HEK293T (cell line): ENCODE measurements around the gene SLC12A8.

Experiments
- BHLHE40 ChIP-seq: fragments of 450-650 bp; IDR thresholded peaks from 2 replicates; pipeline ENCODE4 v1.6.1; 2016; ENCODE audit warnings: mild to moderate bottlenecking, moderate library complexity, borderline replicate concordance
- CTBP1 ChIP-seq: fragments of 450-650 bp; IDR thresholded peaks from 2 replicates; pipeline ENCODE4 v1.6.1; 2016; ENCODE audit warnings: borderline replicate concordance
- FOXA1 ChIP-seq: fragments of 450-650 bp; IDR thresholded peaks from 2 replicates; pipeline ENCODE4 v1.6.1; 2016; ENCODE audit warnings: mild to moderate bottlenecking
- FOXM1 ChIP-seq: fragments of 450-650 bp; IDR thresholded peaks from 2 replicates; pipeline ENCODE4 v1.6.1; 2017; ENCODE audit warnings: mild to moderate bottlenecking, borderline replicate concordance
- PKNOX1 ChIP-seq: fragments of 450-650 bp; IDR thresholded peaks from 2 replicates; pipeline ENCODE4 v1.6.1; 2016
- TARDBP ChIP-seq: fragments of 450-650 bp; IDR thresholded peaks from 2 replicates; pipeline ENCODE4 v1.6.1; 2016

GRCh38 chr3:125076464-125076863, 136.1 kb downstream of the SLC12A8 start:
- TF ChIP-seq BHLHE40 (no peak), FOXA1 (no peak), TARDBP (no peak), FOXM1 (no peak), CTBP1 (no peak), PKNOX1 (no peak)
